GM23338 (cell line): ENCODE measurements around the gene ATP6V1F. TPM values are rescaled to one million over a fixed set of nuclear protein-coding genes. Genes with fewer than 3 reads are reported as not detected.

Experiments used
- ATAC-seq: fragments of 200-7000 bp; cut with Tn5 transposase; 3 replicates; pipeline ENCODE4 v1.9.1; 2020
- DNase-seq: peaks from one replicate; pipeline ENCODE4 v3.0.0-alpha.2; 2015; ENCODE audit warnings: low spot score
- H2AFZ ChIP-seq: fragments of 200-600 bp; sonication (generic); 2 replicates; pipeline ENCODE4 v1.8.0; 2016; ENCODE audit warnings: antibody characterized with exemption, mild to moderate bottlenecking, moderate library complexity
- H3F3A ChIP-seq: fragments of 200-600 bp; sonication (generic); replicated peaks from 2 replicates; pipeline ENCODE4 v1.8.0; 2017; ENCODE audit warnings: antibody characterized with exemption, mixed run types, low read depth
- H3K27ac ChIP-seq: fragments of 200-600 bp; sonication (generic); 2 replicates; pipeline ENCODE4 v1.6.1; 2016; ENCODE audit warnings: low read depth
- H3K27me3 ChIP-seq: fragments of 200-600 bp; sonication (generic); 2 replicates; pipeline ENCODE4 v1.8.0; 2016; ENCODE audit warnings: mild to moderate bottlenecking, mixed run types, moderate library complexity; ENCODE audit not compliant: insufficient read depth
- H3K36me3 ChIP-seq: fragments of 200-600 bp; sonication (generic); 2 replicates; pipeline ENCODE4 v1.8.0; 2016; ENCODE audit warnings: mild to moderate bottlenecking; ENCODE audit not compliant: insufficient read depth
- H3K4me1 ChIP-seq: fragments of 200-600 bp; sonication (generic); 2 replicates; pipeline ENCODE4 v1.8.0; 2016; ENCODE audit warnings: mild to moderate bottlenecking, moderate library complexity; ENCODE audit not compliant: insufficient read depth
- H3K4me2 ChIP-seq: fragments of 200-600 bp; sonication (generic); 2 replicates; pipeline ENCODE4 v1.7.1; 2017; ENCODE audit warnings: mixed run types
- H3K4me3 ChIP-seq: fragments of 200-600 bp; sonication (generic); 2 replicates; pipeline ENCODE4 v1.6.1; 2016; ENCODE audit warnings: mixed run types
- H3K79me2 ChIP-seq: fragments of 200-600 bp; sonication (generic); replicated peaks from 2 replicates; pipeline ENCODE4 v1.8.0; 2017; ENCODE audit warnings: mild to moderate bottlenecking; ENCODE audit not compliant: insufficient read depth
- H3K9me2 ChIP-seq: fragments of 200-600 bp; sonication (generic); 2 replicates; pipeline ENCODE4 v1.8.0; 2017; ENCODE audit not compliant: insufficient read depth
- H4K20me1 ChIP-seq: fragments of 200-600 bp; sonication (generic); replicated peaks from 2 replicates; pipeline ENCODE4 v1.8.0; 2017; ENCODE audit warnings: mild to moderate bottlenecking; ENCODE audit not compliant: insufficient read depth
- H3K27ac Mint-ChIP-seq: 2 replicates; pipeline ENCODE4 v1.8.0; 2020; ENCODE audit warnings: inconsistent platforms, mild to moderate bottlenecking, moderate library complexity, mixed read lengths
- H3K27me3 Mint-ChIP-seq: 3 replicates; pipeline ENCODE4 v1.8.0; 2022; ENCODE audit warnings: low read depth, mild to moderate bottlenecking, moderate library complexity, mixed read lengths, inconsistent platforms; ENCODE audit not compliant: insufficient read depth, poor library complexity
- H3K36me3 Mint-ChIP-seq: 3 replicates; pipeline ENCODE4 v1.8.0; 2021; ENCODE audit warnings: low read depth, mild to moderate bottlenecking, inconsistent platforms, moderate library complexity, mixed read lengths
- H3K4me1 Mint-ChIP-seq: 3 replicates; pipeline ENCODE4 v1.8.0; 2020; ENCODE audit warnings: mild to moderate bottlenecking, inconsistent platforms, mixed read lengths
- H3K4me3 Mint-ChIP-seq: 3 replicates; pipeline ENCODE4 v1.8.0; 2021; ENCODE audit warnings: moderate library complexity, mild to moderate bottlenecking, inconsistent platforms, mixed read lengths
- H3K9me3 Mint-ChIP-seq: 3 replicates; pipeline ENCODE4 v1.8.0; 2020; ENCODE audit warnings: moderate library complexity, mild to moderate bottlenecking, inconsistent platforms, mixed read lengths
- CREB1 ChIP-seq: fragments of 250-450 bp; sonication (Bioruptor Pico); IDR thresholded peaks from 2 replicates; pipeline ENCODE4 v1.5.0; 2020; ENCODE audit warnings: low read depth, mild to moderate bottlenecking, moderate library complexity
- CTCF ChIP-seq, 2 experiments: fragments of 200-600 bp in 1 of 2; sonication (generic) in 1 of 2; conservative IDR thresholded peaks; 2 replicates each; pipeline versions ENCODE4 v1.5.1 to v1.6.1; 2016 to 2017; ENCODE audit warnings: antibody characterized with exemption in 2 of 2, low read depth in 2 of 2, mild to moderate bottlenecking in 2 of 2, moderate library complexity in 1 of 2
- EZH2 ChIP-seq: fragments of 200-600 bp; sonication (generic); IDR thresholded peaks from one replicate; pipeline ENCODE4 v1.8.0; 2017; ENCODE audit warnings: antibody characterized with exemption, mild to moderate bottlenecking, low read depth; ENCODE audit not compliant: unreplicated experiment
- EZH2phosphoT487 ChIP-seq: fragments of 200-600 bp; sonication (generic); IDR thresholded peaks from one replicate; pipeline ENCODE4 v1.8.1; 2018; ENCODE audit warnings: antibody characterized with exemption; ENCODE audit not compliant: unreplicated experiment
- JUNB ChIP-seq: IDR thresholded peaks from one replicate; pipeline ENCODE4 v1.6.1; 2016; ENCODE audit warnings: antibody characterized with exemption; ENCODE audit not compliant: unreplicated experiment
- NANOG ChIP-seq: IDR thresholded peaks from 2 replicates; pipeline ENCODE4 v1.6.1; 2016; ENCODE audit warnings: antibody characterized with exemption, borderline replicate concordance
- REST ChIP-seq: IDR thresholded peaks from one replicate; pipeline ENCODE4 v1.6.1; 2018; ENCODE audit warnings: antibody characterized with exemption; ENCODE audit not compliant: unreplicated experiment
- ZNF331 ChIP-seq: fragments of 250-450 bp; sonication (Bioruptor Pico); IDR thresholded peaks from 2 replicates; pipeline ENCODE4 v1.5.0; 2020; ENCODE audit warnings: low read depth, mild to moderate bottlenecking, moderate library complexity
- ZNF462 ChIP-seq: fragments of 250-450 bp; sonication (Bioruptor Pico); IDR thresholded peaks from 2 replicates; pipeline ENCODE4 v1.5.0; 2020; ENCODE audit warnings: mild to moderate bottlenecking, moderate library complexity
- polyA plus RNA-seq: library from polyadenylated mRNA; unstranded; fragments of >200 nt; fragmentation: Nextera tagmentation; extraction: Ambion mirVana; gene quantifications from 2 replicates; pipeline ENCODE4 v1.2.1, GENCODE V29; 2016
- total RNA-seq: library from RNA; depleted of rRNA; stranded (reverse); fragments of >200 nt; shearing (Covaris generic); gene quantifications from 2 replicates; pipeline ENCODE4 v1.2.3, GENCODE V29; 2014

The ATP6V1F gene
- total and polyA plus RNA-seq, 2 experiments from 2014 or later, result 66.5 to 271 TPM

GRCh38 chr7:128906766-128907559 lies 44.3 kb downstream of the ATP6V1F start:
- Histone ChIP-seq H3F3A (peaks cover 4% of the 10 kb centered on the region), H3K36me3 (no peaks in the 10 kb centered on the region), H2AFZ (no peak overlapping the region), H3K4me1 (peaks cover 18% of the 10 kb centered on the region), H4K20me1 (no peaks in the 10 kb centered on the region), H3K9me2 (no peaks in the 10 kb centered on the region), H3K27me3 (peaks cover 46% of the 10 kb centered on the region), H3K4me2 (no peak overlapping the region), H3K27ac (no peak overlapping the region), H3K4me3 (no peak overlapping the region), H3K79me2 (no peaks in the 10 kb centered on the region)
- no peak for ATAC-seq
- peaks cover 23% of the 10 kb centered on the region for H3K4me1 Mint-ChIP-seq
- TF ChIP-seq EZH2 (no peak), REST (no peak), NANOG (no peak), CREB1 (CRISPR knock-in tag) (no peak), EZH2phosphoT487 (no peak), JUNB (no peak), ZNF462 (CRISPR knock-in tag) (no peak), ZNF331 (no peak), CTCF (conservative IDR thresholded peaks at IDR 0.05; ENCODE audit: low read depth in 2 of 2) (no peak)
- no peaks in the 10 kb centered on the region; the same call in 2 of the 3 replicates for H3K36me3 Mint-ChIP-seq
- H3K4me3 Mint-ChIP-seq, result no peak overlapping the region
- H3K27me3 Mint-ChIP-seq, result peaks cover 33% of the 10 kb centered on the region
- DNase-seq, result no peak
- H3K27ac Mint-ChIP-seq, result no peak overlapping the region
- no peaks in the 10 kb centered on the region for H3K9me3 Mint-ChIP-seq
